ENCODE measurements around the gene NKX1-2. TPM values are rescaled to one million over a fixed set of nuclear protein-coding genes. Genes with fewer than 3 reads are reported as not detected.

Gene NKX1-2
- total and polyA plus RNA-seq, 2 of the 4 experiments (the other 2 are of a cell fraction) = not detected

DNA sequence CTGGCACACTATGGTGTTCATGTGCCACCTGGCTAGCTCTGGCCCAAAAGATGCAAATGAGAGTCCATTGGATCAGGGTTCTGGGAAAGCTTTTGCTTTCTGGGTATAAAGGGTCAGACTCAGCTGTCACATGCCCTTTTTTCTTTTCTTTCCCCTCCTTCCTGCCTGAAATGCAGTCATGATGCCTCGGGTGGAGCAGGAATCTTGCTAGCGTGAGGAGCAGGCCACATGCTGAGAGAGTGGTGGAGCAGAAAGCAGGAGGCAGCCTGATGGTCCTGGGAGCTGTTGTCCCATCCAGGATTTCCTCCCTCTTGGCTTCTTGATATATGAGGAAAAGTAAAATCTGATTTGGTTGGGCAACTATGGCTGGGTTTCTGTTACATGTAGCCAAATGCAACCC lies 9.1 kb upstream of the NKX1-2 start:
- Histone ChIP-seq H3K4me2 (ENCODE audit: low read depth, low read length) (no peak overlapping the region), H2AFZ (replicated peaks; ENCODE audit: low read length, poor library complexity) (no peak overlapping the region), H3K79me1 (ENCODE audit: low read depth in 1 of 2, low read length in 2 of 2) (peaks cover 5% of the 10 kb centered on the region in 2 experiments; a peak in 3 of 4 replicates), H3K36me3 (ENCODE audit: control insufficient read depth, insufficient read depth, low read length) (no peaks in the 10 kb centered on the region), H2AK5ac (ENCODE audit: low read depth, low read length) (no peak overlapping the region), H2BK5ac (ENCODE audit: low read depth, low read length, poor library complexity, severe bottlenecking) (no peak overlapping the region), H3K4me1 (ENCODE audit: control insufficient read depth, insufficient read depth, low read length) (peaks cover 4% of the 10 kb centered on the region), H2BK15ac (ENCODE audit: low read depth, low read length) (no peak overlapping the region), H3K9me3 (ENCODE audit: control insufficient read depth, insufficient read depth, low read length) (no peaks in the 10 kb centered on the region), H4K8ac (ENCODE audit: low read depth in 2 of 2, low read length in 2 of 2) (no peak overlapping the region), H4K5ac (ENCODE audit: low read depth, low read length) (no peak overlapping the region), H4K20me1 (ENCODE audit: insufficient read depth, low read length) (no peaks in the 10 kb centered on the region), H3K27me3 (ENCODE audit: control insufficient read depth, insufficient read depth, low read length) (peaks cover 28% of the 10 kb centered on the region), H3K9me1 (ENCODE audit: insufficient read depth, low read length) (0 out of 2 replicates have a peak, but pooled peaks cover 2% of the 10 kb centered on the region), H3K23ac (ENCODE audit: low read depth, low read length) (no peak overlapping the region), H2AK9ac (replicated peaks; ENCODE audit: low read depth, low read length, poor library complexity) (no peak overlapping the region), H3K14ac (replicated peaks; ENCODE audit: low read depth, low read length) (no peak overlapping the region), H3K9ac (ENCODE audit: low read depth, low read length) (no peak overlapping the region), H3K4me3 (ENCODE audit: insufficient read depth, low read depth, low read length) (no peak overlapping the region), H3K56ac (ENCODE audit: extremely low read depth, insufficient read depth, low read length) (no peak overlapping the region), H3K27ac (ENCODE audit: insufficient read depth, low read length) (no peak overlapping the region), H2BK20ac (ENCODE audit: low read depth, low read length) (no peak overlapping the region), H3K4ac (ENCODE audit: low read depth, low read length) (no peak overlapping the region), H2BK120ac (ENCODE audit: low read depth, low read length) (no peak overlapping the region), H4K91ac (ENCODE audit: insufficient read depth, low read depth, low read length) (no peak overlapping the region), H3K18ac (ENCODE audit: low read depth, low read length) (no peak overlapping the region)
- WGBS, 2 experiments (ENCODE audit: extremely low coverage in 2 of 2, insufficient read length in 1 of 2) = no CpG with 5 or more reads among the region's 2 CpGs
- intact Hi-C loops (cut with micrococcal nuclease) (no loop called here), in situ Hi-C loops (cut with MboI; ENCODE audit: low sequenced_read_pairs) (no loop called here), dilution Hi-C loops (cut with HindIII; ENCODE audit: low sequenced_read_pairs, unreplicated experiment) (no loop called here)
- no TSS peak for BruUV-seq (replicated peaks)
- TF ChIP-seq, protein P1, sequence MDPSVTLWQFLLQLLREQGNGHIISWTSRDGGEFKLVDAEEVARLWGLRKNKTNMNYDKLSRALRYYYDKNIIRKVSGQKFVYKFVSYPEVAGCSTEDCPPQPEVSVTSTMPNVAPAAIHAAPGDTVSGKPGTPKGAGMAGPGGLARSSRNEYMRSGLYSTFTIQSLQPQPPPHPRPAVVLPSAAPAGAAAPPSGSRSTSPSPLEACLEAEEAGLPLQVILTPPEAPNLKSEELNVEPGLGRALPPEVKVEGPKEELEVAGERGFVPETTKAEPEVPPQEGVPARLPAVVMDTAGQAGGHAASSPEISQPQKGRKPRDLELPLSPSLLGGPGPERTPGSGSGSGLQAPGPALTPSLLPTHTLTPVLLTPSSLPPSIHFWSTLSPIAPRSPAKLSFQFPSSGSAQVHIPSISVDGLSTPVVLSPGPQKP (IDR thresholded peaks at IDR 0.05; ENCODE audit: borderline replicate concordance, low read depth, low read length) = no peak
- TF ChIP-seq, protein P2, sequence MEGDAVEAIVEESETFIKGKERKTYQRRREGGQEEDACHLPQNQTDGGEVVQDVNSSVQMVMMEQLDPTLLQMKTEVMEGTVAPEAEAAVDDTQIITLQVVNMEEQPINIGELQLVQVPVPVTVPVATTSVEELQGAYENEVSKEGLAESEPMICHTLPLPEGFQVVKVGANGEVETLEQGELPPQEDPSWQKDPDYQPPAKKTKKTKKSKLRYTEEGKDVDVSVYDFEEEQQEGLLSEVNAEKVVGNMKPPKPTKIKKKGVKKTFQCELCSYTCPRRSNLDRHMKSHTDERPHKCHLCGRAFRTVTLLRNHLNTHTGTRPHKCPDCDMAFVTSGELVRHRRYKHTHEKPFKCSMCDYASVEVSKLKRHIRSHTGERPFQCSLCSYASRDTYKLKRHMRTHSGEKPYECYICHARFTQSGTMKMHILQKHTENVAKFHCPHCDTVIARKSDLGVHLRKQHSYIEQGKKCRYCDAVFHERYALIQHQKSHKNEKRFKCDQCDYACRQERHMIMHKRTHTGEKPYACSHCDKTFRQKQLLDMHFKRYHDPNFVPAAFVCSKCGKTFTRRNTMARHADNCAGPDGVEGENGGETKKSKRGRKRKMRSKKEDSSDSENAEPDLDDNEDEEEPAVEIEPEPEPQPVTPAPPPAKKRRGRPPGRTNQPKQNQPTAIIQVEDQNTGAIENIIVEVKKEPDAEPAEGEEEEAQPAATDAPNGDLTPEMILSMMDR (conservative IDR thresholded peaks at IDR 0.05; ENCODE audit: low read depth, low read length) = no peak
- TF ChIP-seq MAFK (IDR thresholded peaks at IDR 0.05; ENCODE audit: low read depth, low read length) (no peak), RAD21 (IDR thresholded peaks at IDR 0.05; ENCODE audit: low read length) (no peak), MXI1 (IDR thresholded peaks at IDR 0.05; ENCODE audit: borderline replicate concordance, low read depth, low read length) (no peak), RFX5 (IDR thresholded peaks at IDR 0.05; ENCODE audit: low read depth, low read length) (no peak), RCOR1 (IDR thresholded peaks at IDR 0.05; ENCODE audit: insufficient replicate concordance, low read length) (no peak), POLR2A (IDR thresholded peaks at IDR 0.05; ENCODE audit: low read depth, low read length) (no peak), MAZ (IDR thresholded peaks at IDR 0.05; ENCODE audit: borderline replicate concordance, low read depth, low read length) (no peak), FOS (IDR thresholded peaks at IDR 0.05; ENCODE audit: low read depth, low read length) (no peak), BHLHE40 (IDR thresholded peaks at IDR 0.05; ENCODE audit: low read depth, low read length) (no peak)
- TF ChIP-seq, protein P3, sequence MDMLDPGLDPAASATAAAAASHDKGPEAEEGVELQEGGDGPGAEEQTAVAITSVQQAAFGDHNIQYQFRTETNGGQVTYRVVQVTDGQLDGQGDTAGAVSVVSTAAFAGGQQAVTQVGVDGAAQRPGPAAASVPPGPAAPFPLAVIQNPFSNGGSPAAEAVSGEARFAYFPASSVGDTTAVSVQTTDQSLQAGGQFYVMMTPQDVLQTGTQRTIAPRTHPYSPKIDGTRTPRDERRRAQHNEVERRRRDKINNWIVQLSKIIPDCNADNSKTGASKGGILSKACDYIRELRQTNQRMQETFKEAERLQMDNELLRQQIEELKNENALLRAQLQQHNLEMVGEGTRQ (IDR thresholded peaks at IDR 0.05; ENCODE audit: low read depth, low read length) = no peak
- ATAC-seq (ENCODE audit: low read depth) (no peak), DNase-seq (no peak)
- ChIA-PET POLR2A (ENCODE audit: unreplicated experiment) (no interaction called here), CTCF (no interaction called here)
